Uterus (tissue), 4 donors: ENCODE data around the gene ROGDI. TPM values are rescaled to one million over a fixed set of nuclear protein-coding genes. Genes with fewer than 3 reads are reported as not detected.

Experiments used
- DNase-seq, 2 donors: peaks; one replicate each; pipeline ENCODE4 v3.0.0-alpha.2; 2019 to 2020
- H3K27ac ChIP-seq, 2 donors: fragments of 200-600 bp; sonication (generic); 1 replicate in 1 of 2; 2 replicates in 1 of 2; pipeline ENCODE4 v1.5.1; 2016 to 2018
- H3K27me3 ChIP-seq, 2 donors: fragments of 200-600 bp; sonication (generic); one replicate each; pipeline ENCODE4 v1.5.1; 2018 to 2019; ENCODE audit warnings: control low read depth in 1 of 2
- H3K36me3 ChIP-seq, 2 donors: fragments of 200-600 bp; sonication (generic); one replicate each; pipeline ENCODE4 v1.5.1; 2019; ENCODE audit warnings: control low read depth in 1 of 2
- H3K4me1 ChIP-seq, 2 donors: fragments of 200-600 bp; sonication (generic); one replicate each; pipeline ENCODE4 v1.5.1; 2018 to 2019; ENCODE audit warnings: control low read depth in 1 of 2
- H3K4me3 ChIP-seq, 2 donors: fragments of 200-600 bp; sonication (generic); 1 replicate in 1 of 2; 2 replicates in 1 of 2; pipeline ENCODE4 v1.5.1; 2018 to 2019; ENCODE audit warnings: mild to moderate bottlenecking in 1 of 2
- H3K9me3 ChIP-seq, 2 donors: fragments of 200-600 bp; sonication (generic); one replicate each; pipeline ENCODE4 v1.5.1; 2019; ENCODE audit warnings: control low read depth in 1 of 2
- POLR2A ChIP-seq, 2 donors: fragments of 450-650 bp; IDR thresholded peaks; one replicate each; pipeline ENCODE4 v1.6.1; 2016; ENCODE audit warnings: antibody characterized with exemption in 2 of 2, mild to moderate bottlenecking in 1 of 2, moderate library complexity in 1 of 2
- intact Hi-C: fragments of 100-400 bp; cut with DNase I; formaldehyde crosslinking; loops from one replicate; pipeline ENCODE4 v1.15.1; 2023; ENCODE audit warnings: low total_unique reads
- total RNA-seq, 4 donors: library from RNA; depleted of rRNA in 3 of 4; stranded (reverse); fragments of >200 nt in 3 of 4; gene quantifications; one replicate each; pipeline versions ENCODE4 v1.1.0 to v1.2.4, GENCODE V29; 2014 to 2023
- TF ChIP-seq, protein P1 (sequence below), 4 experiments: fragments of 200-600 bp in 2 of 4; fragments of 450-650 bp in 2 of 4; sonication (generic) in 2 of 4; IDR thresholded peaks; one replicate each; pipeline ENCODE4 v1.5.1; 2016 to 2019; ENCODE audit warnings: antibody characterized with exemption in 4 of 4, mild to moderate bottlenecking in 2 of 4, moderate library complexity in 1 of 4
- donor health status: DM: yes; HTN: yes; CAD: no.

Gene ROGDI
- total RNA-seq, 4 donors from 2014 or later: 7.9 to 70.6 (median 21.5) TPM

DNA sequence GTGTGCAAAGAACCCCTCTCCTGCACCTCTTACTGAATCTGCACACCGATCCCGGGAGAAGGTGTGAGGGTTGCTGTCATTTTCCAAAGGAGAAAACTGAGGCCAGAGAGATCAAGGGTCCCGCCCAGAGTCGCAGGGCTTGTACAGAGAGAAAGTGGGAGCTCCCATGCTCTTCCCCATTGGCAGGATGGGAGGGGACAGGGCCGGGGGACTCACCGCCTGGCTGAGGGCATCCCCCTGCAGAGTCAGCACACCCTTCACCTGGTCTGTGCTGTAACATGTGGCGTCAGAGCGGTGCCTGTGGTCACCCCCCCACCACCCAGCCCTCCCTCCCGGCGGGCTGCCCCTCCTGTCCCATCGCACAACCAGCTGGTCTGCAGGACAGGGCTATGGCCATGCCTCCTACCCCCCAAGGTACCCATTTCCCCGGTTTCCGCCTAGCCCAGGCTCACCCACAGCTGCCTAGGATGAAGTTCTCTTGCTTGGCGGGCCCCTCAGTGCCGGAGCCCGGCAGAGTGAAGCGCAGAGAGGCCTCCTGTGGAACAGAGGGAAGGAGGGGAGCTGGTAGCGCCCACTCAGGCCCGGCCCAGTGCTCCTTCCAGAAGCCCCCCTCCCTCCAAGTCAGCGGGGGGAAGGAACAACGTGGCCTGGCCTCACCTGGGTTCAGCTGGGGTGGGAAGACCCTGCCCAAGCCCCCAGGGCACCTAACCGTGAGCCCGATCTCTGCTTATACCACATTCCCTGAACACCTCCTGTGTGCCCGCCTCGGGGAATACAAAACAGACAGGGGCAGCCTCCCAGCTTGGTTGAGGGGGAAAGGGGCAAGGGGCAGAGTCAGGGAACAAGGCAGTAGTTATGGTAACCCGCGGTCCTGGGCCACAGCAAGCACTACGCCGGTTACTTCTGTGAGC, 1.1 kb downstream of the ROGDI start:
- H3K4me1 ChIP-seq: peaks cover 0 to 11% of the 10 kb centered on the region in 2 donors
- no peaks in the 10 kb centered on the region for H3K36me3 ChIP-seq
- H3K27me3 ChIP-seq: no peaks in the 10 kb centered on the region
- intact Hi-C loops: loop anchor here (5.0 kb wide), 1 partner anchor 34 kb away; the partner anchor contains the start of gene ZNF500
- peak overlapping the region; percentile 51 to 83 for H3K4me3 ChIP-seq
- no peak for DNase-seq
- TF ChIP-seq, protein P1, sequence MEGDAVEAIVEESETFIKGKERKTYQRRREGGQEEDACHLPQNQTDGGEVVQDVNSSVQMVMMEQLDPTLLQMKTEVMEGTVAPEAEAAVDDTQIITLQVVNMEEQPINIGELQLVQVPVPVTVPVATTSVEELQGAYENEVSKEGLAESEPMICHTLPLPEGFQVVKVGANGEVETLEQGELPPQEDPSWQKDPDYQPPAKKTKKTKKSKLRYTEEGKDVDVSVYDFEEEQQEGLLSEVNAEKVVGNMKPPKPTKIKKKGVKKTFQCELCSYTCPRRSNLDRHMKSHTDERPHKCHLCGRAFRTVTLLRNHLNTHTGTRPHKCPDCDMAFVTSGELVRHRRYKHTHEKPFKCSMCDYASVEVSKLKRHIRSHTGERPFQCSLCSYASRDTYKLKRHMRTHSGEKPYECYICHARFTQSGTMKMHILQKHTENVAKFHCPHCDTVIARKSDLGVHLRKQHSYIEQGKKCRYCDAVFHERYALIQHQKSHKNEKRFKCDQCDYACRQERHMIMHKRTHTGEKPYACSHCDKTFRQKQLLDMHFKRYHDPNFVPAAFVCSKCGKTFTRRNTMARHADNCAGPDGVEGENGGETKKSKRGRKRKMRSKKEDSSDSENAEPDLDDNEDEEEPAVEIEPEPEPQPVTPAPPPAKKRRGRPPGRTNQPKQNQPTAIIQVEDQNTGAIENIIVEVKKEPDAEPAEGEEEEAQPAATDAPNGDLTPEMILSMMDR (IDR thresholded peaks at IDR 0.05): no peak
- TF ChIP-seq POLR2A (IDR thresholded peaks at IDR 0.05): no peak
- no peaks in the 10 kb centered on the region for H3K9me3 ChIP-seq
- H3K27ac ChIP-seq: peak overlapping the region; percentile 70 to 85

DNA sequence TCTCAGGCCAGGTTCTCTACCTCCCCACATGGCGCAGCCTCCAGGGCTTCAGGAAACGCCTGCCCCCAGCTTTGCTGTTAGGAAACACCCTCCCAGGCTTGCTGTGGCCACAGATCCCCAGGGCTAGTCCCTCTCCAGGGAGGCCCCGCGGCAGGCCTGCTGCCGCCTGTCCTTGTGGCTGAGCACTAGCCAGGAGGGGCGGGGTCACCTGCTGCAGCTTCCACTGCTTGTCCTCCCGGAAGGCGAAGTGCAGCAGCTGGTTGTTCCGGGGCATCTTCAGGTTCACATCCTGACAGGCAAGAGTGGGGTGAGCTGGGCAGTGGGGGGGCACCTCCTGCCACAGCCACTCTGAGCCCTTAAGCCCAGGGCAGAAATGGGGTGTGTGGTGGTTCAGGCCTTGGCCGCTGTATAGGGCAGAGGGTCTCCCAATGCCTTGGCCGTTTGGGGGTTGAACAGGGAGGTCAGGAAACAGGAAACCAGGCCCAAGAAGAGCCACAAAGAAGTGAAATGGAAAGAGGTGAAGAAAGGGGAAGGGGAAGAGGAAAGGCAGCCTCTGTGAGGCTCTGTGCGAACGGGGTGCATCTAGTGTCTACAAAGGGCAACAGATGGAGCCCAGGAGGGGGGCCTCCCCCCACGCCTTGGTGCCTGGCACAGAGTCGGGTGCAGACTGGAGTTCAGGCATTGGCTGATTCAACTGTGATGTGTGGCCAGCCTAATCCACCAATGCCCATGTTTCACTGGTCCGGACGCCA, 2.0 kb downstream of the ROGDI start:
- H3K27me3 ChIP-seq: no peaks in the 10 kb centered on the region
- intact Hi-C loops: loop anchor here (5.0 kb wide), 1 partner anchor 33 kb away; the partner anchor contains the start of gene ZNF500
- peaks cover 0 to 11% of the 10 kb centered on the region in 2 donors for H3K4me1 ChIP-seq
- no peak for DNase-seq
- no peaks in the 10 kb centered on the region for H3K36me3 ChIP-seq
- no peak overlapping the region for H3K27ac ChIP-seq
- H3K9me3 ChIP-seq: no peaks in the 10 kb centered on the region
- H3K4me3 ChIP-seq: no peak overlapping the region
- no peak for TF ChIP-seq POLR2A (IDR thresholded peaks at IDR 0.05)
- TF ChIP-seq, protein P1 (IDR thresholded peaks at IDR 0.05): no peak

DNA sequence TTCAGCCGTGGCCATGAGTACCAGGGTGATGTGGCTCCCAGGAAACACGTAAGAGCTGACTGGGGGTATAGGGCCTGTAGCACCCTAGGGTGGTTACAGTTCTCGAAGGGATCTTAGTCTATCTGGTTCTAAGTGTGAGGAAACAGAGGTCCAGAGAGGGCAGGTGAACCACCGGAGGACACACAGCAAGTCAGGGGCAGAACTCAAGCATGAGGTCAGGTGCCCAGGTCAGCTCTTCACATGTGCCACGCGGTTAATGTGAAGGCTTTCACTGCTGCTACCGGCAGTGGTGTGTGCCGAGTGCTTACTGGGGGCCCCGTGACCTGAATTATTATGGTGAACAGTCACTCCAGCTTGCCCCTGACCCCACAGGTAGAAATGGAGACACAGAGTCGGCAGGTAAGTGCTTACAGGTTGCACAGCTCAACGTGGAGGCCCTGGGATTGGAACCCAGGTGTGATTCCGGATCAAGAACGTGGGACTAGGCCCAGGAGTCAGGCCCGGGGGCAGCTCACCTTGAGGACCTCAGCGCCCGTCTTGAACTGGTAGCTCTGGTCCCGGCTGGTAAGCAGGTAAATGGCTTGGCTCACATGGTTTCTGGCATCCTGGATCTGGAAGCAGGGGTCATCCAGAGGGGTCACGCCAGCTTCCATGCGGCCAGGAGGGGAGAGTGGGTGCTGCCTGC, 3.1 kb downstream of the ROGDI start:
- Histone ChIP-seq H3K4me3 (no peak overlapping the region), H3K36me3 (no peaks in the 10 kb centered on the region), H3K27me3 (no peaks in the 10 kb centered on the region), H3K27ac (no peak overlapping the region), H3K4me1 (peaks cover 0 to 11% of the 10 kb centered on the region in 2 donors), H3K9me3 (no peaks in the 10 kb centered on the region)
- intact Hi-C loops: no loop called here
- no peak for TF ChIP-seq POLR2A (IDR thresholded peaks at IDR 0.05)
- TF ChIP-seq, protein P1 (IDR thresholded peaks at IDR 0.05): no peak
- DNase-seq: no peak

DNA sequence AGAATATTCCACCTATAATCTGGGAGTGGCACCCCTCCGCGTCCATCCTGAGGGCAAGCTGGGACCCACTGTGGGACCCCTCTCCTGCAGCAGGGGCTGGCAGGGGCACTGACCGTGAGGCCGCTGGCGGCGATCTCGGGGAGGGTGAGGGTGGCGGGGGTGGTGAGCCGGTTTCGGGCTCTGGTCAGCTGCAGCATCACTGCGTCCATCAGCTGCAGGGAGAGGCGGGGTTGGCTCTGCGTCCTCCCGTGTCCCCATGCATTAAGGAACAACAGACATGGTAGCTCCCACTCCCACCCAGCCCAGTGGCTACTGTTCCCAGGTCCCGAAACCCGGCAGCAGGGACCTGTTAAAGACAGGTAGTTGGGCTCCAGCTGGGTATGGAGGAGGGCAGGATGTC, 4.0 kb downstream of the ROGDI start:
- Histone ChIP-seq H3K36me3 (no peaks in the 10 kb centered on the region), H3K27ac (no peak overlapping the region), H3K4me1 (peaks cover 0 to 11% of the 10 kb centered on the region in 2 donors), H3K27me3 (no peaks in the 10 kb centered on the region), H3K4me3 (no peak overlapping the region), H3K9me3 (no peaks in the 10 kb centered on the region)
- TF ChIP-seq, protein P1 (IDR thresholded peaks at IDR 0.05): no peak
- no peak for TF ChIP-seq POLR2A (IDR thresholded peaks at IDR 0.05)
- DNase-seq: no peak
- intact Hi-C loops: no loop called here
